NCI-H2227 treated with DMSO at 0.1 percent for 48 hours (cell line): ENCODE results near the gene CTIF.

Source experiments
- DNase-seq: peaks from one replicate; lab custom pipeline; 2025; lab: John Stamatoyannopoulos, UW

The CTIF gene

DNA sequence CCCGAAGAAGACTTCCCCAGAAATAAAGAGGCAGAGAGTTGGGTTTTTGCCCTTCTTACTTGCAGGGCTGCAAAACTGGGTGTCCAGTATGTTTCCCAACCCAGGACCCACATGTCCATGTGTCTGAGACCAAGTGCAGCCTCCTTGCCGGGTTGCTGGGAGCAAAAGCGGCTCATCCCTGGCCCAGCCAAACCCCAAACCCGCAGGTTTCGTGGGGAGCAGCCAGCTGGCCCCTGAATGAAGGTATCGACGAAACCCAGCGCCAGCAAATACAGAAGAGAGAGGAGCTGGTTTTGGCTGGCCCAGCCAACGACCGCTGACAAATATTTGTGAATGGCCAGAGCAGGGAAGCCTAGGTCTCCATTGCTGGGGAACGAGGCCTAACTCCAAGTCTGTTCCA lies 214.9 kb downstream of the CTIF start:
- DNase-seq, result no peak

DNA sequence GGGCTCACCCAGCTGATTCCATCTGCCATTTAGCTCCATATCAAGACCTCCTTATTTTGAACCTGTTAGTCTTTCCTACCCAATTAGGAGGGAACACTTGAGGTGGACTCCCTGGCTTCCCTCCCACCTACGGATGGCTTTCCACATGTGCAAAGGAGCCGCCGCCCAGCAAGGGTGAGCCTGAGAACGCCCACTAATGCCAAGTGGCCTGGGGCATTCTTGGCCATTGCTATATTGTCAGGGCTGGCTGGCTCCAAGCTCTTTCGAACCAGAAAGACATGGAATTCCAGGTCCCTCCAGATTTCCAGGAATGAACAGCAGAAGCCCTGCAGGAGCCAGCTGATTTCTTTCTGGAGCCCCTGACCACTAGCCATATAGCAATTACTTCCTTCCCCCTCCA lies 215.7 kb downstream of the CTIF start:
- no peak for DNase-seq

DNA sequence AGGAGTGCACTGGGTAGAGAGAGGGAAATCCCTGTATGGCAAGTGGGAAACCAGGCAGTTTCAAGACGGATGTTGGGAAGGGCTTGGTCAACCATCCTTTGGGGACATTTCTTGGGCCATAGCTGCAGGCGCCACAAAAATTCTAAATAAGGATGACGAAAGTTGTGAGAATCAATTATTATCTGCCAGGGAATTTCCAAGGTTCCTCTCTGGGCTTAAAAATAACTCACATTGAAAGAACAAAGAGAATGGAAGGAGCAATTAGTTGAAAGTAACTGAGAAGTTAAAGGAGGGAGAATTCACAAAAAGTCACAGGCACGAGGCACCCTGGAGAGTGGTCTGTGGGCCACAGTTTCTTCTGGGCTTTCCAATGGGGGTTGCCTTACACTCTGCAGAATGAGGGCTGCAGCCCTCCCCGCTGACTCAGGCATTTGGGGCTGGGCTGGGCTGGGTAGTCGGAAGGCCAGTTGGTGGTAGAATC lies 216.2 kb downstream of the CTIF start:
- DNase-seq, result no peak

DNA sequence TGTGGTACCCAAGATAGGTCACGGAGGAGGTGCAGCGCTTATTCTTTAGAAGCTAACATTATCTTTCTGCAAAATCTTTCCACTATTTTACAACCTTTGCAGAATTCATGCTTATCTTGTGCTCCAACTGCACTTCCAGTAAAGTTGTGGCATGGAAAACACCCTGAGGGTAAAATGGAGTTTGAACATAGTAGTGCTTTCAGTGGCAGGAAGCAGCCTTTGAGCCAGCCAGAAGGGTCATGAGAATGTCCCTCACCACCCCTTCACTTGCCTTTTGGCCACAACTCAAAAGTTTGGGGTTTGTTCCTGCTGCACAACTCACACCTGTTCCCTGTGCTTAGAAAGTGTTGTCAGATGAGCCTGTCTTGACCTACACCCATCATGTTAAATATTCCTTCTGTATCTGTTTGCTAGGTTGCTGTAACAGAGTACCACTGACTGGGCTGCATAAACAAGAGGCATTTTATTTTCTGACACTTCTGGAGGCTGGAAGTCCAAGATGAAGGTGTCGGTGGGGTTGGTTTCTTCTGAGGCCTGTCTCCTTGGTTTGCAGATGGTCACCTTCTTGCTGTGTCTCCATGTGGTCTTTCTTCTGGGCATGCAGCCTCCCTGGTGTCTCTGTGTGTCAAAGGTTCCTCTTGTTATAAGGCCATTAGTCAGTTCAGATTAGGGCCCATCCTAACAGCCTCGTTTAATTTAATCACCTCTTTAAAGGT lies 217.8 kb downstream of the CTIF start:
- no peak for DNase-seq

DNA sequence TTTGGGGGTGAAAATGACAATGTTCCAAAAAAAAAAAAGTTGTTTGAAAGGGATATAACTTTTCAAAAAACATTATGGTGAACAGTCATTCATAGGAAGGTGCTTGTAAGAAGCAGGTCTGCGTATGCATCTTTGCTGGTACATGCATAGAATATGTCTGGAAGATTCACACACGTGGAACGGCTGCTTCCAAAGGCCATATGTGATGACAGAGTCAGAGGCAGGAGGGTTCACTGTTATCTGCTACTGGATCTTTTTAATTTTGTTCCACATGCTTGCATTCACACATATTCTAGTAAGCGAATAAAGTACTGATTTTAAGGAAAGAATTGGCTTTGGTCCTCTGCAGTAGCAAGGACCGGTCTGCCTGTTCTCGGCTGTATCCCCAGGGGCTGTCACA lies 218.5 kb downstream of the CTIF start:
- no peak for DNase-seq

DNA sequence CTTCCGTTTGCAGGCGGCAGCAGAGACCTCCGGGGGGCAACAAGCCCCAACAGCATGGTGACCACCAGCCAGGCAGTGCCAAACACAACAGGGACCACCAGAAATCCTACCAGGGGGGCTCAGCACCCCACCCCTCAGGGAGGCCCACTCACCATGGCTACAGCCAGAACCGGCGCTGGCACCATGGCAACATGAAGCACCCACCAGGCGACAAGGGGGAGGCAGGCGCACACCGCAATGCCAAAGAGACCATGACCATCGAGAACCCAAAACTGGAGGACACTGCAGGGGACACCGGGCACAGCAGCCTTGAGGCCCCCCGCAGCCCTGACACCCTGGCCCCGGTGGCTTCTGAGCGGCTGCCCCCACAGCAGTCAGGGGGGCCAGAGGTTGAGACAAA lies 219.1 kb downstream of the CTIF start:
- no peak for DNase-seq

DNA sequence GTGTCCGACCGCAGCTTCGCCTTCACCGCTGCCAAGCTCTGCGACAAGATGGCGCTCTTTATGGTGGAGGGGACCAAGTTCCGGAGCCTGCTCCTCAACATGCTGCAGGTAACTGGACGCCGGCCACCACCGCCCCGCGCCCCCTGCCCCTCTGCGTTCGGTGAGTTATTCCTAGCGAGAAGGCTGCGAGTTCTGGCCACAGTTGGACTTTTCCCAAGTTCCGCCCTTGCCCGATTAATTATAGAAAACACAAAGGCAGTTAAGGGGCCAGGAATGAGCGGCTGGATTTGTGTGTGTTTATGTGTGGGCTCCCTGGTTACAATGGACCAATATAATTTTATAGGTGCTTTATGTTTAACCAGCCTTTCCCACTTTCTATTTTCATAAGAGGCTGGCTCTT lies 222.8 kb downstream of the CTIF start:
- no peak for DNase-seq

DNA sequence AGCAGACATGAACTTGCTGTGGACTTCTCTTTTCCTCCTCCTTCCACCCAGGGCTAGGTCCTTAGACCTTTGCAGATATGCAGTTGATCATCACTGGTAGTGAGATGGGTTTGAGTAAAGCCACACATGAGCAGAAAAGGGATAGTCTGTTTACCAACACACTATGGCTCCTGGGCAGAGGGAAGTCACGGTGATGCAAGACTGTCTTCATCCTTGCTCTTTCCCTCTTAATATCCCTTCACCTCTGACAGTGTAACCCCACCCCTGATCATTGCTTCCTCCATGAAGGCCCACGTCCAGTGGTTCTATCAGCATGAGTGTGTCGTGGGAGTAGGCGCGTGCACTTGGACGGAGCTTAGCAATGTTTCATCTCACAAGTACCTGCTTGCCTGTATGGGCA lies 223.2 kb downstream of the CTIF start:
- no peak for DNase-seq

DNA sequence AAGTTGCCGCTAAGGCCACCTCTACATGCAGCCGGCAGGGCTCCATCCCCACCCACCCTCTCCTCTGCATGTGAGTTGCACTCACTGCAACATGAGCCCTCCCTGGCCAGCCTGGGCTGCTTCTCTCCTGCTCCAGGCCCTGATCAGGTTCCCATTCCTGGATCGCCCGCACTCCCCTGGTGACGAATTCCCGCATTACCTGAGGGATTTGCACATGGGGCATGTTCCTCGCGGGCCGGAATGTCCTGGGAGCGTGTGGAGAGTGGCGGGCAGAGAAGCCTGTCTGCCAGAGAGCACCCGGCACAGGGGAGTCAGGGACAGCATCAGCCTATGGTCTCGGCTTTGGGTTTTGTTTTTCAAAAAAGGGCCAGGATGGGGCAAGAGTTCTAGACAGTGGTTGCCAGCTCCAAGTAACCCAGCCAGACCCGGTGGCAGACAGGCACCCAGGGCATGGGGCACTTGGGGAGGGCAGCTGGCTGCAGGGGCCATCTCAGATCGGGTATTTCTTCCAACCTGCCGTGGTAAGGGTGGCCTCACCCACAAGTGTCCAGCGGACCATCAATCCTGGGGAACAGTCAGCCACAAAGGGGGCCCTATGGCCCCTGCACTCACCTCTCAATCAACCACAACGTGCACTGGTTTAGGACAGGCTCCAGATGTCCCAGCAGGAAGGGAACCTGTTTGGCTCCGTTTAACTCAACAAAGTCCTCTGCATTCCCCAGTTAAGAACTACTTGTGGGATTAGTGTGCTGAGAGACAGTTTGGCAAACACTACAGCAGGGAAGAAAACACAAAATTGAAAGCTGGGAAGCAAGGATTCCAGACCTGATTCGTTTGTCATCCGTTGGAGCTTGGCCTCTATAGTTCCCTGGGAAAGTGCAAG lies 224.2 kb downstream of the CTIF start:
- no peak for DNase-seq

DNA sequence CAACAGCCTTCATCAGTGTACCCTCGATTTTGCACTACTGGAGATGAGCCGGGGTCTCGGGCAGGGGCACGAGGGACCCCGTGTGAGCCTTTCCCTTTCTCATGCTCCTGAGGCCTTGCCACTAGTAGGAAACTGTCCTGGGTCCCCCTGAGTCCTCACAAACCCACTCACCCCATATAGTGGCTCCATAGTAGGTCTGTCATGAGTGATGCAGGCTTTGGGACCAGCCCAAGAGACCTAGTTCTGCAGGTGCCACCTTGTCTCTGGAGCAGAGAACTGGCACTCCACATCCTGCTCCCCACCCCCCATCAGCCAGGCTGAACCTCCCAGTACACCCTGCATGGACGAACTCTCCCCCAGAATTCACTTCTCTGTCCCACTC lies 224.9 kb downstream of the CTIF start:
- DNase-seq, result no peak

DNA sequence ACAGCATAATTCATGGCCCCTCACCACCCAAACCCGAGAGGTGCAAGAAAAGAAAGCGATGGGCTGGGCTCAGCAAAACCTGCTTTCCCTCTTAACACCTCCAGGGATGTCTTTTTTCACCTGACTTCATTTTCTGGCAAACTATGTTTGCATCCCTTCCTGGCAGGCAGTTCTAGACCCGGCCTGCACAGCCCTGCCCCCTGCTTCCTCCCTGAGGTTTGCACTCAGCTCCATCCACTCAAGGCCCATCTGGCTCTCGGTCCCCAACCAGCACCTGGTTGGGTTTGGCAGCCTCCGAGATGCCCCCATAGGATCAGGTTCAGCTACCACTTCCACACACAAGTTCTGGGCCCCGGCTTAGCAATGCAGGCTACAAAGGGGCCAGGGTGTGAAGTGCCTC lies 226.2 kb downstream of the CTIF start:
- DNase-seq, result no peak

DNA sequence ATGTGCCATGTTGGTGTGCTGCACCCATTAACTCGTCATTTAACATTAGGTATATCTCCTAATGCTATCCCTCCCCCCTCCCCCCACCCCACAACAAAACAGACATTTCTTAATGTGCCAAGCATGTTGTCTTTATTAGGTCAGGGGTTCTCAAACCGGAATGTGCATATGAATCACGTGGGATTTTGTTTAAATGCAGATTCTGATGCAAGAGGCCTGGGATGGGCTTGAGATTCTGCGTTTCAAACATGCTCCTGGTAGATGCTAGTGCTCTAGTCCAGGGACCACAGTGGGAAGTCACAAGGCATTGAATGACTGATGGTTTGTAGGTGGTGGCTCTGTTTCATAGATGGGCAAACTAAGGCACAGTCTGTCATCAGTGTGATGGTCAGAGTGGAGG lies 227.2 kb downstream of the CTIF start:
- no peak for DNase-seq

DNA sequence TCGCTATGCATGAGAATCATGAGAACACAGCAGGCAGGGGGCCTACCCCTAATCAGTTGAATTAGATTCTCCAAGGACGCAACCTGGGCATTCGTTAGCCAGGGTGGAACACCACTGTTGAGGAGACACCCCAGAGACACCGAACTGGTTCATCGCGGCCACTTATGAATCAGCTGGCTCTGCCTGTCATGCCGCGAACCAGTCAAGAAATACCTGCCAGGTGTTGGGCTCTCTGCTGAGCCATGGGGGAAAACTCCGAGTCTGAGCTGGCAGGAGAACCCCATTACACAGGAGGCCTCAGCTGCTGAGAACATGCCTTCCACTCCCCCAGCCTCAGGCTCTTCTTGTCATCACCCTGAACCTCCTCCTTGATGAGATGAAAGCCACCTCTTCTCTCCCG lies 227.7 kb downstream of the CTIF start:
- DNase-seq, result no peak

DNA sequence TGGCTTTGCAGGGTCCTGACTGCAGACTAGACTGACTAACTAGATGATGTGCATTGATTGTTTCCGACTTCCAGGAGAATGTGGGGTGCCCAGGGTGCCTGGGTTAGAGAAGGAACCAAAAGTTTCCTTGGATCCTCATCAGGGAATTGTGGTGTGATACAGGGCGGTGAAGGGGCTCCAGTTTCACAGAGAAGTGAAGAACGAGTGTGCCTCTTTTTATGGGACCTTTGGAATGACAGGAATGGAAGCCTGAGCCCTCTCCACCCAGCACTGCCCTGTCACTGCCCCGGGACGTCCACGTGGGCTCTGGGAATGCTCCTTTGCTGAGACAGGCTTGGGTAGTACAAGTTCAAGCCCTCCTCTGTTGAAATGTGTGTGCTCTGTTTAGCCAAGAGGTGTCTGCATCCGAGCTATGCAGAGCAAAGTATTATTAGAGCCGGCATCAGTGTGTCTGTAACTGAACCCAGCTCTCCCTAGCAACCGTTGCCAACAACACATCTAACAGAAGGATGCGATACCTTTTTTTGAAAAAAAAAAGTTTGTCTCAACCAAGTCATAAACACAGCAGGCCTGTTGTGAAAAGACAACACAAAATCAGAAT lies 228.4 kb downstream of the CTIF start:
- peak; percentile 15 for DNase-seq

DNA sequence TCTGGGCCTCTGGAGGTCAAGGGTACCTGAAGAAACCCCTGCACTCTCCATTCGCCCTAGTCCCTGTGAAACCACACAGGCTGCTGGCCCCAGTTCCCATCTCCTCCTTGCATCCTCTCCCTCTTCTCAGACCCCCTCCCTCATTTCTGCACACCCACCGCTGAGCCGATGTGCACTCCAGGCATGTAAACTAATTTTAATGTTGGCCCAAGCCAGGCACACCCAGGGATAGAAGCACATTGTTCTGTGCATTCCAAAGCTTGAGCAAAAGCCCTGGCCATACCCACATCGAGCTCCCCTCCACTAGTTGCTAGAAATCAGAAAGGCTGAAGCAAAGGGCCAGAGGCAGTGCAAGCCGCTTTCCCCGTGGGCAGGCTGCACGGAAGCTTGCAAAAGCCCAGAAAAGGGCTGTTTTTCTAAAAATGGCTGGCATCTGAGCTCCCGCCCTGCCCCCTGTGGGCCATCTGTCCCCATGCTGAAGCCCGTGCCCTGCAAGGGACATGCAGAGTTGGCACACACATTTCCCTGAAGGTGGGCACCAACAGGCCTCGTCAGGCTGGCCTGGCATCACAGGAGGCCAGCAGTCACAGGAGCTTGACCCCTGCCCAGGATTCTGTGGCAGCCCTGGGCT lies 230.3 kb downstream of the CTIF start:
- DNase-seq, result no peak

DNA sequence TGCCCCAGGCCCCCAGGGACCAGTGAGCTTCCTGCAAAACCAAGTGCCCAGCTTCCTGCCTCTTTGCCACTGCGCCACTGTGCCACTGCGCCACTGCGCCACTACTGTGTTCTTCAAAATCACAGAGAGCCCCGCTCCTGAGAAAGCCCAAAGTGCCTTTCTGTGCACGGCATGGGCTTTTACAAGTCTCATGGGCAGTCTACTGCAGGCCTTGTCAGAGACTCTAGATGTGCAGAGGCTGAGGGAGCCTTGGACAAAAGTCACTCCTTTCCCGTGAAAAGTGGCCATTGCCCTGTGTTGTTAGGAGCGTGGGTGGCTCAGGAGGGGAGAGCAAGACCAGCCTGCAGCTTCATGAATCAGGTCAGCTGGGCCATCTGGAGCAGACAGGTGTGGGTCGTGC lies 231.4 kb downstream of the CTIF start:
- no peak for DNase-seq

DNA sequence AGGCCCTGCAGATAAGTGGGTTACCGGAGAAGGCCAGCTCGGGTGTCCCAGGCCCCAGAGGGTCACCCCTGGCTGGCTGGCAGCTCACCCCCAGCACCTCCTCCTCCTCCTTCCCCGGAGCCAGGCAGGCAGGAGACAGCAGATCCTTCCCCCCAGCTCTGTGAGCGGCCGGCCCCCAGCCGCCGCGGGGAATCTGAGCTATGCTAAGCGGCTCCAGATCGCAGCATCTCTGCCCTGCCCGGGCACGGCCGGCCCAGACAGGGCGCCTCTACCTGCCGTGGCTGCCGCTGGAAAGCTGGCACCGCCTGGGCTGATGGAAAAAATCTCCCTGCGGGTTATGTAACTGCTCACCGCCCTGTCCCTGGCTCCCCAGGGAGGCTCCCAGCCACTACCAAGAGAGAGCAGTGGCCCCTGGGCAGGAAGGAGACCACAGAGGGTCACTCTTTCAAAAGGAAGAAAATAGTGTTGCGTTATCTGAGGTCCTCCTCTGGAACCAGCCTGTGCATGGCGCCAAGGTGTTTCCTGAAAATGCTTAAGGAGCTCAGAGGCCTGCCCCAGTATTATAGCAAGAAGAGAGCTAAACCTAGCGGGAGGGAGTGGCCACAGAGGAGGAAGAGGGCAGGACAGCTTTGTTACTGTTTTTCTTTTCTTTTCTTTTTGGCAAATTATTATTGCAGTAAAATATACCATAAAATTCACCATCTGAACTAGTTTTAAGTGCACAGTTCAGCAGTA lies 233.0 kb downstream of the CTIF start:
- peak; percentile 15 for DNase-seq

DNA sequence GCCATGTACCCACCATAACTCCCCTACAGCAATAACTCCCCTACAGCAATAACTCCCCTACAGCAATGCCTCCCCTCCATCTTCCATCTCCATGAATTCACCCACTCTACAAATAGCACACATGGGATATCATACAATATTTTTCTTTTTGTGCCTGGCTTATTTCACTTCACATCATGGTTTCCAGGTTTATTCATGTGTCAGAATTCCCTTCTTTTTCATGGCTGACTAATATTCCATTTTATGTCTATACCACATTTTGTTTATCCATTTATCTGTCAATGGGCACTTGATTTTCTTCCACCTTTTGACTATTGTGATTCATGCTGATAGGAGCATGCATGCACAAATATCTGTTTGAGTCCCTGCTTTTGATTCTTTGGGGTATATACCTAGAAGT lies 233.6 kb downstream of the CTIF start:
- no peak for DNase-seq

DNA sequence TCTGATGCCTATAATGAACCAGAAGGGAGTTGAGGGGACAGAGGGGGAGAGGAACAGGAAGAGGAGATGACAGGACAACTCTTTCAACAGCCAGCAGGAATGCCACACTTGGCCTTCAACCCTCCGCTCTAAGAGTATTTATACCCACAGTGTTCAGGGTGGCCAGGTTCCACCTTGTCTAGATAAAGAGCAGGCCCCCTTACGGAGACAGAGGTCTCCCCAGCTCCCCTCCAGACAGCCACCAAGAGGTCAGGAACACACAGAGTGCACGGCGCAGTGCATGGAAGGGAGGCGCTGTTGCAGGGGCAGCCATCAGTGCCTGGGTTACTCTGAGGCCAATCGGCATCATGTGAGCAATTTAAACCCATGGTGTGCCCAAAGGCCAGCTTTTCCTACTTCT lies 235.0 kb downstream of the CTIF start:
- DNase-seq, result no peak

DNA sequence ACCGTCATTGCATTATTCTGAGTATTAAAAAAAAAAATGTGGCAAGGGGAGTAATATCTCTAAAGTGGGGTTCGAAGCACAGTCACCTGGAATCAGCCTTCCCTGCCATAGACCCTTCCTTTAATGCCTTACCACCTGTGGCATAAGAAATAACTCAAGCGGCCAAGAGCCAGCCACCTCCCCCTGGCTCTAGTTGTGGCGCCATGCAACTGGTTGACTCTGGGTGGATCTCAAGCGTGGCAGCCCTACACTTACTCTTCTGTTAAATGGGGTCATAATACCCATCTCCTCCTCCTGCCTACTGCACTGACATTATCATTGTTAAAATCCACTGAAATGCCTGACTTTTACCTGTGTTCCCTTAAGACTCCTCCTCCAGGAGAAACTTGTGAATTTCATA lies 236.1 kb downstream of the CTIF start:
- DNase-seq, result no peak

DNA sequence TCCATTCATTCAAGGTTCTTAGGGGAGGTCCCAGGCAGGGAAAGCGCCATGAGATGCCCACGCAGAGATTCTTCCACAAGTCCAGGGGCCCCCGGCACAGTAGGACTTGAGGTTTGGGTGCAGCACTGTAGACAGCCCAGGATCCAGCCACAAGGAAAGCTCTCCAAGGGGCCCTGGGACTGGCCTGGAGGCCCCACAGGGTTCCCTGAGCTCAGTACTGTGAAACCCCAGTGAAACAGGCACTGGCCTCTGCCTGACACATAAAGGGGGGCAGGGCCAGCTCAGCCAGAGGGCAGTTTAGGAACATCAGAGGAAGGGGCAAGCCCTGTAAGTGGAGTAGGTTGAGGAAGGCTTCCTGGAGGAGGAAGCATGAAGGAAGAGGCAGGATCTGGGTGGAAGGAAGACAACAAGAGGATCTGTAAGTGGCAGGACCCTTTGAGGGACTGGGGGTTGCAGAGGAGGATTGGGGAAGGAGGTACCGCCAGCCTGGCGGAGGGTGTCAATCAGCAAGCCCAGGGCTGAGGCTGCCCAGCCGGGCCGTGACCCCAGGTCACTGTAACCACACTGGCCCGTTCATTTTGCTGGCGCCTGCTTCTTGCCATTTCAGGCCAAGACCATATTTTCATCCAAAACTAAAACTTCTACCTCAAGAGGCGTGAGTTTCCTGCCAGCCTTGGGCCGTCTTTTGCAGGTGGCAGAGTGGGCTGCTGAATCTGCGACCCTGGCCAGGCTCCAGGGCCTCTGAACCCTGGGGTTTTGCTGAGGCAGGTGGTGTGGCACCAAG lies 236.7 kb downstream of the CTIF start:
- DNase-seq, result no peak
